ENCODE measurements around the gene SMARCA2.
A peak's percentile ranks its signal among the peaks of the same experiment; 100 is the strongest.

SMARCA2 gene

DNA sequence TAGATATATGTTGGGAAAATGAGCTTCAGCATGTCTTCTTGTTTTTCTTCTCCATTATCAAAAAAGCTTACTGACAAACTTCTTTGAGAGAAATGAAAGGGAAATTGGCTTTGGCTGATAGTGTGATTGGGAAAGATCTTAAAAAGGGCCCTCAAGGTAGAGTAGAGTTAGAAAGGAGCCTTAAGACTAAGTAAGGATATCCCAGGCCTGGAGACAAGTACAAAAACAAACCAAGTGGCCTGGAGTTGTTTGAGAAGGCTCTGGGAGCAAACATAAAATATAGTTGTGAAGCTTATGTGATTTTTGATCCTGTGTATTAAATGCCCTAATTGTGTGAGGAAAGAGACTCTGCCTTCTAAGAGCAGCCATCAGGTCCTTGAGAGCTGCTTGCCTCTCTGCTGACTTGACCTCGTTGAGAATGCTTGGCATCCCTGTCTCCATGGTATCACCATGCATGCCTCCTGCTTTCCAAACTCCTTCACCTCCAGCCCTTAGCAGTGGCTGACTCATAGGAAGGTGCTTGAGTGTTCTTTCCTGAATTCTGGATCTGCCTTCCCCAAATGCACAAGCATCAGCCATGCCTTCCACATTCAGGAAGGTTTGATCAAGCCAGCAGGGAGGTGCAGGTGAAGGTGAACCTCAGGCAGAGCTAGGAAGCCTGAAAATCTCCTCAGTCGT, 78.9 kb downstream of the SMARCA2 start:
- DNase-seq (ENCODE audit: low read depth) = peak; percentile 79

DNA sequence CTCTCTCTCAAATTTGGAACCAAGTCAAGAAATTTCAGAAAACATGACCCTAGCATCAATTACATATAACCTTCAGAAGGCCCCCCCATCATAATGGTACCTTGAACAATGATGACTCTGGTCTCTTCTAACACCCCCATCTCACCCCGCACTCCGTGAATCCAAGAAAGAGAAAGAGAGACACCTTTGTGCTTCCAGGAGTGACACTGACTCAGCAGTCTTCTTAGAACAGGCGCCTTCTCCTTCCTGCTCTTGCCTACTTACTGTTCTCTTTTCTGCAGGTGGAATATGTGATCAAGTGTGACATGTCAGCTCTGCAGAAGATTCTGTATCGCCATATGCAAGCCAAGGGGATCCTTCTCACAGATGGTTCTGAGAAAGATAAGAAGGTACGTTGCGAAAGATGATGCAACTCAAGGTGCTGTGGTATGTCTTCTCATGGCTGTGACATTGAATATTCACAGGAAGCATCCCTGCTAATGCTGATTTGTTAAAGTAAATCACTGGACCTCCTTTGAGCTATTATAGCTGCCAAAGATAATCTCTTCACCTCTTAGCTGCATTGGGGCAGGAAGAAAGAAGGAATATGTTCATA, 81.3 kb downstream of the SMARCA2 start:
- no peak for DNase-seq (ENCODE audit: low read depth)

GRCh38 chr9:2106666-2107065, 91.5 kb downstream of the SMARCA2 start:
- DNase-seq (ENCODE audit: low read depth) = no peak

GRCh38 chr9:2107906-2108451, 92.8 kb downstream of the SMARCA2 start:
- DNase-seq (ENCODE audit: low read depth) = no peak

GRCh38 chr9:2109069-2109650, 94.0 kb downstream of the SMARCA2 start:
- peak; percentile 90 for DNase-seq (ENCODE audit: low read depth)

GRCh38 chr9:2110036-2110435, 94.9 kb downstream of the SMARCA2 start:
- DNase-seq (ENCODE audit: low read depth) = no peak

GRCh38 chr9:2116073-2116472, 100.9 kb downstream of the SMARCA2 start:
- peak; percentile 20 for DNase-seq (ENCODE audit: low read depth)

- no peak for DNase-seq (ENCODE audit: low read depth)
These were observed 102.4 kb downstream of the SMARCA2 start for GRCh38 chr9:2117527-2117926.

DNA sequence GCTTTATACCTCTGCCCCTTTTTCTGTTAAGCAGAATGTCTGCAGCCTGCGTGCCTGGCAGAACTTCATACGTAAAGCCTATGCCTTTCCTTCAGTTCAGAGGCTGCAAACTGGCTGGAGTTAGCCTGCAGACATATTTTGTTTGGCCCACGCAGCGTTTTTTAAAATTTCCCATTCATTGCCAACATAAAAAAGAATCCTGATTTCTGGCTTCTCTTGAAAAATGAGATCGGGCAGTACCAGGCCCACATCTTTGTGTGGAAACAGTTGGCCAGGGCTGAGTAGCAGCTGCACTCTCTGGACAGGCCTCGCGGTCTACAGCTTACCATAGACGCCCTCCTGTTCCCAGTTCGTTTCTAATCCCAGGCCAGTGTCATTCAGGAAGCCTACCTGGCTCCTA, 104.4 kb downstream of the SMARCA2 start:
- no peak for DNase-seq (ENCODE audit: low read depth)

DNA sequence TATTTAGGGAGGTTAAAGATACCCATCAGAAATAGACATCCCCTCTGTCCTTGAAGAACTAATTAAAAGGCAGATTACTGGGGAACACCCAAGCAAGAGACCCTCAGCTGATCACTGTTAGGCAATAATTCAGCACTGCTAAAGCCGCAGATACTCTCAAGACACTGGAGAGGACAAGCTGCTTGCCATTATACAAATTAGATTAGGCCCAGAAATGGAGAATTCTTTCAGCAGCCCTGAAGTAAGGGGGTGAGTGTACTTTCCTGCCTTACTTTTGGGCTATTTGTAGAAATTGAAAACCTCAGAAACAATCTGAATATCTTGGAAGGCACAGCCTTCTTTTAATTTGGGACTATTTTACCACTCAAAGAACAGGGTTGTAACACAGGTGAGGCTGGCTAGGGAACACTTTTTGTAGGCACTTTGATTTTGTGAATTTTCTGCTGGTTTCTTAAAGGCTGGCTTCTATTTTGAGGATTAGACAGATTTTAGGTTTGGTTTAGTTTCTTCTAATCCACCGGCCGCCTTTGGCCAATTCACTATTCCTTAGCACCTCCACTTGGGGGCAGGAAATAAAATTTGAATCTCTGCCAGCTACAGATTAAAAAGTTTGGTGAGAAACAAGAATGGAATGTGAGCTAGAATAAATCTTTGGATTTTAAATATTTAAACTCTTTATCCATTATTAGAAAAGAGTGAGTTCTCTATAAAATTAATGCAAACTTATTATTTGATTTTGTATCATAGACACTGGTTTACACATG, 106.0 kb downstream of the SMARCA2 start:
- DNase-seq (ENCODE audit: low read depth) = peak; percentile 55

DNA sequence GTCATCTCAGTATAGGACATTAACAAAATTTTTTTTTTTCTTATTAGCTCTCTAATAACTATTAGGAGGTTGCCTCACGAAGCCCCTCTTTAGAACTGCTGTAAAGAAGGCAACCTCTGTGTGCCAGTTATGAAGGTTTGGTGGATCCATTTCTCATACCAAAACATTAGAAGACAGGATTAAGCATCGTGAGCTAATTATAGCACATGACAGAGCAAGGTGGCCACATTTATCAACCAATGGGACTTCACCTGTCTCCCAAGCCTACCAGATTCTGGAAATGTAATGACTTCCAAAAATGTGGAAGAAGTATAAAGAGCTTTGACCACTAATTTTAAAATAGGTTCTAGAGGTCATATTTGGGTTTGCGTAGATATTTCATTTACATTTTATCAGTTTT, 107.2 kb downstream of the SMARCA2 start:
- no peak for DNase-seq (ENCODE audit: low read depth)

DNA sequence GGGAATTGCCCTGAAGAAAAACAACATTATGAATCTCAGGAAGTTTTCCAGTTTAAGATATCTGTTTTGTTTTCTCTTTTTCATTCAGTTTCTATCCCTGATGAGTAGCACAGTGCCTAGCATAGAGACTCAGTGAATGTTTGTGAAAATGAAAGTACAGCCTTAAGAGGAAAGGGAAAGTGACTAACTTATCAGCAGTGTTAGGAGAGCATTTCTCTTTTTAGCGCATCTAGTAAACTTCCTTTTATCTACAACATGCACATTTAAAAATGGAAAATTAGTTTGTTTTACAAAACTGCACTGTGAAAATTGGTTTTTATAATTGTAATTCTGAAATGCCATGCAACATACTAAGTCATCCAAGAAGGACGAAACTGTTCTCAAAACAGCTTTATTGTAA, 110.8 kb downstream of the SMARCA2 start:
- DNase-seq (ENCODE audit: low read depth) = peak; percentile 5

- DNase-seq (ENCODE audit: low read depth) = no peak
These were observed 111.2 kb downstream of the SMARCA2 start for GRCh38 chr9:2126331-2126803.

- peak; percentile 85 for DNase-seq (ENCODE audit: low read depth)
These were observed 112.3 kb downstream of the SMARCA2 start for GRCh38 chr9:2127486-2127885.

GRCh38 chr9:2128141-2128540, 113.0 kb downstream of the SMARCA2 start:
- no peak for DNase-seq (ENCODE audit: low read depth)

- no peak for DNase-seq (ENCODE audit: low read depth)
These were observed 113.5 kb downstream of the SMARCA2 start for GRCh38 chr9:2128618-2129017.

DNA sequence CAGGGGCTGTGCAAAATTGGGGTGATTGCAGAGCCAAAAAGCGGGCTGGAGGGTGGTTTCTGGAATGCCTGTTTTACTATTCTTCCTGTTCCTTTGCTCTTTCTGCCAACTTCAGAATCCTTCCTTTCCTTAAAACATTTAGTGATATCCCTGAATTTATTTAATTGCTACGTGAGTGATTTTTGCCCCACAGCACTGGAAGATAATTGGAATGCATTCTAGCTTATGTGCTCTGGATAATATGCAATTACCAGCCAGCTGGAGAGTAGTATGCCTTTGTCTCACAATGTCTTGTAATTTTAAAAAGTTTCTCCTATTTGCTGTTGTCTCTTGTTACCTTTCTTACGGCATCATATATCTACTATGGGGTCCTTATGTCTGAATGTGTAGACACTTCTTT, 115.8 kb downstream of the SMARCA2 start:
- DNase-seq (ENCODE audit: low read depth) = no peak

GRCh38 chr9:2132484-2133082, 117.4 kb downstream of the SMARCA2 start:
- DNase-seq (ENCODE audit: low read depth) = peak; percentile 55

- peak; percentile 40 for DNase-seq (ENCODE audit: low read depth)
These were observed 119.2 kb downstream of the SMARCA2 start for GRCh38 chr9:2134391-2134790.

- DNase-seq (ENCODE audit: low read depth) = no peak
These were observed 123.5 kb downstream of the SMARCA2 start for GRCh38 chr9:2138646-2139045.

- DNase-seq (ENCODE audit: low read depth) = no peak
These were observed 125.6 kb downstream of the SMARCA2 start for GRCh38 chr9:2140600-2141223.

- no peak for DNase-seq (ENCODE audit: low read depth)
These were observed 127.1 kb downstream of the SMARCA2 start for GRCh38 chr9:2142212-2142611.

Data from EH (cell line).